ENCODE data around the gene DNER.

DNER gene

DNA sequence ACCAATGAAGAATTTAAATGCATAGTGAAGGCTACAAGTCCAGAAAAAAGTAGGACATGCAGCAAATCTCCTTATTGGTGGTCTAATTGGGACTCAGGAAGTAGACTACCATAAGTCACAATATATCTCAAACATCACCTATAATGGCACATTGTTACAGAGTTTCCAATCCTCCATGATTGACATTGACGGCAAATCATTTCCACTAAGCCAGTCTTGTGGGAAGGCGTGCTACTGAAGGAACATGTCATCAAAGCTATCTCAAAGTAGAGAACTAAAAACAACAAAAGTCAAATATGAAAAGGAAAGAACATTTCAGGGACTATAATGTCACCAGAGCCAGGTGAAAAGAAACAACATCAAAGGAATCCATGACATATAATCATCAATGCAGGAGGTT, 276.9 kb downstream of the DNER start:
- Histone ChIP-seq H3K36me3 (ENCODE audit: control insufficient read depth, insufficient read depth, low read length) (no peaks in the 10 kb centered on the region), H3K9ac (ENCODE audit: low read length) (no peak overlapping the region), H3K27ac (ENCODE audit: low read depth, low read length) (no peak overlapping the region), H3K9me3 (ENCODE audit: control insufficient read depth, insufficient read depth, low read depth, low read length) (no peaks in the 10 kb centered on the region), H3K27me3 (ENCODE audit: control insufficient read depth, insufficient read depth, low read length) (no peaks in the 10 kb centered on the region), H3K4me1 (ENCODE audit: control insufficient read depth, insufficient read depth, low read length) (no peaks in the 10 kb centered on the region), H3K4me3 (ENCODE audit: low read depth, low read length) (no peak overlapping the region)

DNA sequence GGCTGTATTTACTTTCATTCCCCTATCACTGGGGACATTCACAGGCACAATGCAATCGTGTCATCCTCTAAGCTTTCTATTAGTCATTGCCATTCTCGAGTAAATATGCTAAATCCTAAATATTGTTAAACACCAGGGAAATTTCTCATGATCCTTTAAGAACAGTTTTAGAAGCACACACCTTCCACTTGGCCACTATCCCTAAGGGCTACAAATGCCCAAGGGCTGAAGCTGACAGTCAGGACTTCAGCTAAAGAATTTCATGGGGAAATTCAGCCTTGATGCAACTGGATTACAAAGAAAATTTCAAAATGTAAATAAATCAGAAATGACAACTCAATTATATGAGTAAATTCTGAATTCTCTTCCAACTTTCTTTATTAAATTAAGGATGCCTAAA, 280.2 kb downstream of the DNER start:
- H3K27me3 ChIP-seq (ENCODE audit: control insufficient read depth, insufficient read depth, low read length) = no peaks in the 10 kb centered on the region
- no peak overlapping the region for H3K4me3 ChIP-seq (ENCODE audit: low read depth, low read length)
- H3K9ac ChIP-seq (ENCODE audit: low read length) = no peak overlapping the region
- H3K9me3 ChIP-seq (ENCODE audit: control insufficient read depth, insufficient read depth, low read depth, low read length) = no peaks in the 10 kb centered on the region
- H3K36me3 ChIP-seq (ENCODE audit: control insufficient read depth, insufficient read depth, low read length) = no peaks in the 10 kb centered on the region
- H3K4me1 ChIP-seq (ENCODE audit: control insufficient read depth, insufficient read depth, low read length) = no peaks in the 10 kb centered on the region
- H3K27ac ChIP-seq (ENCODE audit: low read depth, low read length) = no peak overlapping the region

DNA sequence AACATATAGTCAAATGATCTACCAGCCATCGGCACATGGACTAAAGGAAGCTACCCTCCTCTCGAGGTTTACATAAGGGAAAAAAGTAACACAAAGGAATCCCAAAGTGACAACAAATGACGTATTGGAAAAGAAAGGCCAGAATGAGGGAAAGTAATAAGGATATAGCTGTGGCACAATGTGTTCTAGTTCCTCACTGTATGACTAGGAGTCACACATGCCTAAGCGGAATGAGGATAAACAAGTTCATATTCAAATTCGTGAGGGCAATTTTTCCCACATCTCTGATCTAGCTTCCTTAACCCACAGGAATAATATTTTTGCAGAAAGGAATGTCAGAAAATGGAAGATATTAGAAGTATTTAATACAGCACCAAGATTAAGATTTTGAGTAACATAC, 281.0 kb downstream of the DNER start:
- Histone ChIP-seq H3K27me3 (ENCODE audit: control insufficient read depth, insufficient read depth, low read length) (no peaks in the 10 kb centered on the region), H3K4me3 (ENCODE audit: low read depth, low read length) (no peak overlapping the region), H3K27ac (ENCODE audit: low read depth, low read length) (no peak overlapping the region), H3K4me1 (ENCODE audit: control insufficient read depth, insufficient read depth, low read length) (no peaks in the 10 kb centered on the region), H3K36me3 (ENCODE audit: control insufficient read depth, insufficient read depth, low read length) (no peaks in the 10 kb centered on the region), H3K9ac (ENCODE audit: low read length) (no peak overlapping the region), H3K9me3 (ENCODE audit: control insufficient read depth, insufficient read depth, low read depth, low read length) (no peaks in the 10 kb centered on the region)

DNA sequence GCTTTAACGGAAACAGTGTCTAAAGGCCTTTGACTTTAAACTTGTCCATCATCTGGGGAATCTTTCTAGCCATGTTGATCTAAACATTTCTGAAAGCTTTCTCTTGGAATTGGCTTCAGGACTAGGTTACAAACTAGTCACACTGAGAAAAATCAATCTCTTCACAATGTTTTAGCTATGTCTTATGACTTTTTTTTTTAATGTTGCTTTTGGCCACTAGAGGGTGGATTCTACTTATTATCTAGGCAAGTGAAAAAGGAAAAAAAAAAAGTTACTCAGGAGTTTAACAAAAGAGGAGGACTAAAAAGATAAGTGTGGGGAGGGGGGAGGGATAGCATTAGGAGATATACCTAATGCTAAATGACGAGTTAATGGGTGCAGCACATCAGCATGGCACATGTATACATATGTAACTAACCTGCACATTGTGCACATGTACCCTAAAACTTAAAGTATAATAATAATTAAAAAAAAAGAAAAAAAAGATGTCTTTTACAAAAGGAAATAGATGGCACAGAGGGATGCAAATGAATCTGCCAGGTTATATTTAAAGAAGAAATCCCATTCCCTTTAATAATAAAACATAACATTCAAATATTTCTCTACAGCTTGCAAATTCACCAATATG, 282.9 kb downstream of the DNER start:
- Histone ChIP-seq H3K36me3 (ENCODE audit: control insufficient read depth, insufficient read depth, low read length) (no peaks in the 10 kb centered on the region), H3K27ac (ENCODE audit: low read depth, low read length) (no peak overlapping the region), H3K4me3 (ENCODE audit: low read depth, low read length) (no peak overlapping the region), H3K9ac (ENCODE audit: low read length) (no peak overlapping the region), H3K4me1 (ENCODE audit: control insufficient read depth, insufficient read depth, low read length) (no peaks in the 10 kb centered on the region), H3K27me3 (ENCODE audit: control insufficient read depth, insufficient read depth, low read length) (no peaks in the 10 kb centered on the region), H3K9me3 (ENCODE audit: control insufficient read depth, insufficient read depth, low read depth, low read length) (no peaks in the 10 kb centered on the region)

DNA sequence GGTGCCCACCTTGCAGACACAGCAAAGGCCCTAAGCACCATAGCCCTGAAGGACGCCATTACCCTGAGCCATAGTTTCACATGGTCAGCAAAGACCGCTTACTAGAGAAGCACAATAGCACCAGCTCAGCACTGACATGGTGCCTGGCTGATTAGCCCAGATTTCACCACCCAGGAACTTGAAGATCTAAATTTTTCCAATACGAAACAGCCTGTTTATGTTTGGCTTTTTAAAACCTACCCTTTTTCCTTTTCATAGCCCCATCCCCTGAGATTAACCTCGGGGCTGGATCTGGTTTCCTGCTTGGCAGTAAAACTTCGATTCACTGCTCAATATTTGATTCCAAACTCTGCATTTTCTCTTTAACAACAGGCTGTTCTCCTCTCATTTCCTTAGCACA, 284.8 kb downstream of the DNER start:
- no peak overlapping the region for H3K9ac ChIP-seq (ENCODE audit: low read length)
- H3K36me3 ChIP-seq (ENCODE audit: control insufficient read depth, insufficient read depth, low read length) = no peaks in the 10 kb centered on the region
- no peak overlapping the region for H3K4me3 ChIP-seq (ENCODE audit: low read depth, low read length)
- no peak overlapping the region for H3K27ac ChIP-seq (ENCODE audit: low read depth, low read length)
- no peaks in the 10 kb centered on the region for H3K9me3 ChIP-seq (ENCODE audit: control insufficient read depth, insufficient read depth, low read depth, low read length)
- no peaks in the 10 kb centered on the region for H3K27me3 ChIP-seq (ENCODE audit: control insufficient read depth, insufficient read depth, low read length)
- no peaks in the 10 kb centered on the region for H3K4me1 ChIP-seq (ENCODE audit: control insufficient read depth, insufficient read depth, low read length)

DNA sequence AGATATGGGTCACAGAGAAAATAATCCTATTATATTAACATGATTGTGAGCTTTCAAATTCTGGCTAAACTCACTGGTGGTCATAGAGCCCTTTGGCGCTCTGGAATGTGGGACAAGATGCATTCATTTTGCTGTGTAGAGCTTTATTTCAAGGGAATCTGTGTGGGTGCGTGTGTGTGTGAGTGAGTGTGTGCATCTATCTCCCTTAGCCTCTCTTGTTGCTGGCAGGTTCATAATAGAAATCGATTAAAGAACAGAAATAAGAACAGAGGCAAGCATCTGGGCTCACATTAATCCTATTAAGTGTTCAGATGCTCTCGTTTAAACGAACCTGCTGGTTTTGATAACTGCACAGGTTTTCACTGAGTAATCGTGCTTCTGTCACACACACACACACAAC, 287.9 kb downstream of the DNER start:
- no peaks in the 10 kb centered on the region for H3K4me1 ChIP-seq (ENCODE audit: control insufficient read depth, insufficient read depth, low read length)
- no peak overlapping the region for H3K27ac ChIP-seq (ENCODE audit: low read depth, low read length)
- no peak overlapping the region for H3K4me3 ChIP-seq (ENCODE audit: low read depth, low read length)
- H3K9ac ChIP-seq (ENCODE audit: low read length) = no peak overlapping the region
- 0 out of 2 replicates have a peak, but pooled peaks cover 7% of the 10 kb centered on the region for H3K9me3 ChIP-seq (ENCODE audit: control insufficient read depth, insufficient read depth, low read depth, low read length)
- H3K36me3 ChIP-seq (ENCODE audit: control insufficient read depth, insufficient read depth, low read length) = no peaks in the 10 kb centered on the region
- no peaks in the 10 kb centered on the region for H3K27me3 ChIP-seq (ENCODE audit: control insufficient read depth, insufficient read depth, low read length)

DNA sequence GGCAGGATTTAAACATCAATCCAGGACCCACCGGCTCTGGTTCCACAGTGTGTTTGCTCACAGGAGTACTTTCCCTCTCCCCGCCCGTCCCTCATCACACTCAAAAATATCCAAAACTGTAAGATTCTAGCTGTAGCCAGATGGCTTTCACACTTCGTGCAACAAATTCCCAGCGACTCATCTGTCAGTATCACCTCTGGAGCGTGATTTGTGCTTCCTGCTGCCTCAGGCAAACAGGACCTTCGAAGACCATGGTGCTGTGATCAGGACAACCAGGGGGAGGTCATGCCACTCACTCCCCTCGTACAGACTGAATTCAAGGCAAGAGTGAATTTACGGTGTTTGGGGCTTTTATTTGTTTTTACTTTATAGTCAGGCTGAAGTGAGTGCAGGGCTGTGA, 288.8 kb downstream of the DNER start:
- H3K36me3 ChIP-seq (ENCODE audit: control insufficient read depth, insufficient read depth, low read length) = no peaks in the 10 kb centered on the region
- H3K4me3 ChIP-seq (ENCODE audit: low read depth, low read length) = no peak overlapping the region
- H3K9ac ChIP-seq (ENCODE audit: low read length) = no peak overlapping the region
- no peaks in the 10 kb centered on the region for H3K4me1 ChIP-seq (ENCODE audit: control insufficient read depth, insufficient read depth, low read length)
- H3K9me3 ChIP-seq (ENCODE audit: control insufficient read depth, insufficient read depth, low read depth, low read length) = 0 out of 2 replicates have a peak, but pooled peaks cover 7% of the 10 kb centered on the region
- no peaks in the 10 kb centered on the region for H3K27me3 ChIP-seq (ENCODE audit: control insufficient read depth, insufficient read depth, low read length)
- H3K27ac ChIP-seq (ENCODE audit: low read depth, low read length) = no peak overlapping the region

DNA sequence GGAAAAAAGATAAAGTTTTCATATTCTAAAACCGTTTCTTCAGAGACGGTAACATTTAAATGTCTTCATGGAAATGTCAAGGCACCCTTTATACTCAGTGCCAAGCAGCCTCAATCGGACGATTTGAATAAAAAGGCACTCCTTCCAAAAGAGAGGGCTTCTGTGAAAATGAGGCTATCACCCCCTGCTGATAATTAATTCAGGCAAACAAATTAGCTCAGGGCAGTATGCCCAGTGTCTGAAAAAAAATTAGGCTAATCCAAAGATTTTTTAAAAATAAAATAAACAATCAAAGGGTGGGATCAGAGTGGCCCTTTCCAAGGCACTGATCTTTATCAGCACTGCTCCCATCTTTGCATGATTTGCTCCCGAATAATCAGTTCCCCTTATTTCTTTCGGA, 292.3 kb downstream of the DNER start:
- Histone ChIP-seq H3K27me3 (ENCODE audit: control insufficient read depth, insufficient read depth, low read length) (no peaks in the 10 kb centered on the region), H3K27ac (ENCODE audit: low read depth, low read length) (no peak overlapping the region), H3K9ac (ENCODE audit: low read length) (no peak overlapping the region), H3K4me1 (ENCODE audit: control insufficient read depth, insufficient read depth, low read length) (peaks cover 14% of the 10 kb centered on the region), H3K36me3 (ENCODE audit: control insufficient read depth, insufficient read depth, low read length) (no peaks in the 10 kb centered on the region), H3K4me3 (ENCODE audit: low read depth, low read length) (no peak overlapping the region), H3K9me3 (ENCODE audit: control insufficient read depth, insufficient read depth, low read depth, low read length) (0 out of 2 replicates have a peak, but pooled peaks cover 7% of the 10 kb centered on the region)

DNA sequence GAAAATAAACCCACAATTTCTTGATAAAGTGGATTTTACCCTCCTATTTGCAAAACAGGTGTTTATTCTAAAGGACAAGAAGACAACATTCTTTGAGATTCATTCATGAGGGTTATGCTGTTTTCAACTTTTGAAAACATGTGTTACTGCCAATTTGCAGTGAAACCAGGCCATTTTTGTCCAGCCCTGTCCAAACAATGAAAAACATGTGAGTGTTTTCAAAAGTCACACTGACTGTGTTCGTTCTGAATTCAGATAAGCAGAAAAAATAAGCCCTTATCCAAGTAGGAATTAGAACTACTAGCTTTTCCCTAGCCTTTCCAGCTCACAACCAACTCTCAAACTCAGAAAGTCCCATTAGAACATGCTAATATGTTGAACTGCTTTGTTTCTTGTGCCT, 295.2 kb downstream of the DNER start:
- Histone ChIP-seq H3K36me3 (ENCODE audit: control insufficient read depth, insufficient read depth, low read length) (no peaks in the 10 kb centered on the region), H3K4me3 (ENCODE audit: low read depth, low read length) (no peak overlapping the region), H3K4me1 (ENCODE audit: control insufficient read depth, insufficient read depth, low read length) (peaks cover 14% of the 10 kb centered on the region), H3K27ac (ENCODE audit: low read depth, low read length) (no peak overlapping the region), H3K27me3 (ENCODE audit: control insufficient read depth, insufficient read depth, low read length) (no peaks in the 10 kb centered on the region), H3K9ac (ENCODE audit: low read length) (no peak overlapping the region), H3K9me3 (ENCODE audit: control insufficient read depth, insufficient read depth, low read depth, low read length) (0 out of 2 replicates have a peak, but pooled peaks cover 7% of the 10 kb centered on the region)

DNA sequence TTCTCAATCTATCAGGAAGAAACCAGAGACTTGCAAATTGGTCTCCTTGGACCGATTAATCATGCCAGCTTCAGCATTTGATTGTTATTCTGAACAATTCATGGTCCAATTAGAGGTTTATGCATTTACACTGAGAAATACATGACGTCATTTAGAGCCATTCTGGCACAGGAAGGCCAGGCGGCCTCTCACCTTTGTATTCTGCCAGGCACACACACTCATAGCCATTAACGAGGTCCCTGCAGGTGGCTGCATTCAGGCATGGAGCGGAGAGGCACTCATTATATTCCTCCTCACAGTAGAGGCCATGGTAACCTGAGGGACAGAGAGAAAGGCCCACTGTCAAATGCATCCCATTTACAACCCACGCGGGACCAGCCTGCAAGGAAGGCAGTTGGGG, 296.4 kb downstream of the DNER start:
- Histone ChIP-seq H3K4me3 (ENCODE audit: low read depth, low read length) (no peak overlapping the region), H3K9ac (ENCODE audit: low read length) (no peak overlapping the region), H3K27ac (ENCODE audit: low read depth, low read length) (no peak overlapping the region), H3K36me3 (ENCODE audit: control insufficient read depth, insufficient read depth, low read length) (no peaks in the 10 kb centered on the region), H3K4me1 (ENCODE audit: control insufficient read depth, insufficient read depth, low read length) (peaks cover 14% of the 10 kb centered on the region), H3K9me3 (ENCODE audit: control insufficient read depth, insufficient read depth, low read depth, low read length) (0 out of 2 replicates have a peak, but pooled peaks cover 2% of the 10 kb centered on the region), H3K27me3 (ENCODE audit: control insufficient read depth, insufficient read depth, low read length) (no peaks in the 10 kb centered on the region)

DNA sequence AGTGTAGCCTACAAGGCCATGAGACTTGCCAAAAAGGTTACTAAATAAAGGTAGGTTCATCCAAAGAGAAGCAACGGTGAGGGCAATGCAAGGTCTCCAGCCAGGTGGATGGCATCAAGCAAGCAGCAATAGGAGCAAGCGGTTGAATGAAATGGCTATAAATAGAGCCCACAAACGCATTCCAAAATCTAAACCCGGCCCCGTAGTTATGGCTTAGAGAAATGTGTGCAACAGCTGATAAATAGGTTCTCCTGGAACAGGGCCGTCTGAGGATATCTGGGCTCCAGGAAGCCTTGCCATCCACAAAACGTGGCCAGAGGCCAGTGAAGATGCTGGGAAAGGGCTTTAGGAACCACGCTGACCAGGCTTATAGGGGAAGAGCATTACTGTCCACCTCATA, 297.2 kb downstream of the DNER start:
- no peaks in the 10 kb centered on the region for H3K27me3 ChIP-seq (ENCODE audit: control insufficient read depth, insufficient read depth, low read length)
- H3K4me1 ChIP-seq (ENCODE audit: control insufficient read depth, insufficient read depth, low read length) = peaks cover 14% of the 10 kb centered on the region
- no peak overlapping the region for H3K27ac ChIP-seq (ENCODE audit: low read depth, low read length)
- H3K36me3 ChIP-seq (ENCODE audit: control insufficient read depth, insufficient read depth, low read length) = no peaks in the 10 kb centered on the region
- no peak overlapping the region for H3K9ac ChIP-seq (ENCODE audit: low read length)
- H3K4me3 ChIP-seq (ENCODE audit: low read depth, low read length) = no peak overlapping the region
- H3K9me3 ChIP-seq (ENCODE audit: control insufficient read depth, insufficient read depth, low read depth, low read length) = 0 out of 2 replicates have a peak, but pooled peaks cover 2% of the 10 kb centered on the region
